HG02973 (cell line): ENCODE data around the gene INPP4A.
A peak's percentile ranks its signal among the peaks of the same experiment; 100 is the strongest.

Experiments
- ATAC-seq: cut with Tn5 transposase; IDR thresholded peaks from one replicate; pipeline ENCODE4 v1.9.1; 2021; ENCODE audit warnings: moderate library complexity; ENCODE audit not compliant: unreplicated experiment

The INPP4A gene

DNA sequence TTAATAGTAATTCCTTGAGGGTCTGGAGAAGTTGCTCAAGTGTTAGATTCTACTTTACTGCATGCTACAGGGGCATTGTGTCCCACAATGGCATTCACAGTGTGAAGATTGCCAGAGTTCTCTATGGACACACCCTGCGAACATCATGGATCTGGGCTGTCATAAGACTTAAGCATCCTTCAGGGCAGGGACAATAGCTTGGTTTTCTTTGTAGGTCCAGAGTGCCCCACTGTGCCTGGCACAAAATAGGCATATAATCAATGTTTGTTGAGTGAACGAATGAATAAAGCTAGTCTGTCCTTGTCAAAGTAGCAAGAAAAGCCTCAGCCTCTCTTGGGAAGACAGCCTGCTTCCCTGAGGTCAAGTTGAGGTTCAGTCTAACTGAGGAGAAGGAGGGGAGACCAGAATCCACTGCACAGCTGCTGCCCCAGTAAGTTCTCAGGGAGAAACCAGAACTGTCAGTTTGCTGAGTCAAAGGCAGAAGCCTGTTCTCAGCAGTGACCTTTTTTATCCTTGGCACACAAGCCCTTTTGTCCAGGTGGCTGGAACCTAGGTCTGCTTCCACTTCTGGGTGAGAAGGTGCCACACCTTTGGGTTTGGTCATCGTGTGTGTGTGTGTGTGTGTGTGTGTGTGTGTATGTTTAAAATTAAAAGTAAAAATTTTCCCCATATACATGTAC lies 15.0 kb downstream of the INPP4A start:
- ATAC-seq, result peak; percentile 28

DNA sequence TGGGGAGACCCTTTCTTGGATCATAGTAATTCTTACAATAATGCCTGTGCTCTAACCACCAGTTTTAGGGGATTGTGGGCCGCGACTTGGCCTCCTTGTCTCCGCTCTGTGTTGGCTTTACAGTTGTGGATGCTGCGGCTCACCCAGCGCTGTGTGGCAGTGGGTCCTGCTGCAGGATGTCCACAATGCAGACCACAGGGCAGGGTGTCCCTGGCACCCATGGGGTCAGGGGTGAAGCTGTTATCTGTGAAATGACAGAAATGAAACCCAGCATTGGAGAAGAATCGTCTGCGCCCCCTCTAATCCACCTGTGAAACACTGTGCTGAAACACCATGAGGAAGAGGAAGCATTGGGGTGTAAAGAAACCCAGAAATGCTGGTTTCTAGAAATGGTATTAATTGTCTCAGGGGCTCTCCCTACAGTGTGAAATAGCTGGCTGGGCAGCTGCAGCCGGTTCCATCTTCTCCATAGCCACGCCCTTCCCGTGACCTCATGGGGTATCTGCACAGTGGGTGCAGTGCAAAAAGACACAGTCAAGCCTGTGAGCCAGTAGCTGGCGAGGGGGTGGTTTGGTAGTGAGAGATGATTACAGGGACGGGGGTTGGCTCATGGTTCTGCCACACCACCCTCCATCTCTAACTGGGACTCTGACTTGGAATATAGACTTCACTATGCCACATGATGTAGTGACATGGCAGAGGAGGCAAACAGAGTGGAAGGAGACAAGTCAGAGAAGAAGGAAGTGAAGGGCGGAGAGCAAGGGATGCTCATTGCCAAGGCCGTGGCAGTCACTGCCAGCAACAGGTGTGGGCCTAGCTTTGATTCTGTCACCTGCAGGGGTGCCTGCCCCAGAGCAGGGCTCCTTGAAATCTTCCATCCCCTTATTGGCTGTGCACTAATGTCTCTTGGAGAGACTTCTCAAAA lies 16.2 kb downstream of the INPP4A start:
- peak; percentile 50 for ATAC-seq

DNA sequence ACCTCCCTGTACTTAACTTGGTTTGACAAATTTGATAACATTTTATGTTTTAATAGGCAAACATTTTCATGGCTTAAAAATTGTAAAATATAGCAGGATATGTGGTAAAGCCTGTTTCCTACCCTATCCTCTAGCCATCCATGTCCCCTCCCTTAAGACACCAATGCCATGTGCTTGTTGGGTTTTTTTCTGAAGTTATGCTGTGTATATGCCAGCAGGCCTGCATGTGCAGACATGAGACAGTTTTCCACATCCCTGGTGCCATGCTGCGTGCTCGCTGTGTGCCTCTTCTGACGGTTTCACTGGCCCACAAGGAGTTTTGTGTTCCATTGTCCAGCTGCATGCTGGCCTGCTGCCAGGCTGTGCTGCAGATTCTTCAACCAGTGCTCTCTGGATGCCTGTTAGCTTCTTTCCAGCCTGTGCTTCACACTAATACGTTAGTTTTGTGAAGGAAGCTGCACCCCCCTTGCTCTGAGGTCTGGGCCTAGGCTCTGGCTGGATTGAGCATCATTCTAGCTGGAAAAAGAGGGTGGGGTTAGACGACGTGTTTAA lies 16.9 kb downstream of the INPP4A start:
- ATAC-seq, result no peak

DNA sequence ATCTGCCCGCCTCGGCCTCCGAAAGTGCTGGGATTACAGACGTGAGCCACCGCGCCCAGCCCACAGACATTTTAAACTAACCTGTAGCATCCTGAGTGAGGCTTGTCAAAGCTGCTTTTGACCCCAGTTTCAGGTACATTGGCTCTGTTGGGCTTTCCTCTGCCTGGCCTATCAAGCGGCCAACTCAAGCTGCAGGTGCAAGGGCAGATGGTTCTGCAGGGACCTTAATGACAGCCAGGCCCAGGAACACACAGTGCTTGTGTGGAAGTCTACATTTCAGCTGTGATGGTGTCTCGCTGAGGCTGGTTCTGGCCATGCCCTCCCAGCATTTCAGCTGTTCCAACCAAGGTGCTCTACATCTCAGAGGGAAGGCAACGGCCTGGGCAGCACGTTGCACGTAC lies 18.4 kb downstream of the INPP4A start:
- no peak for ATAC-seq

DNA sequence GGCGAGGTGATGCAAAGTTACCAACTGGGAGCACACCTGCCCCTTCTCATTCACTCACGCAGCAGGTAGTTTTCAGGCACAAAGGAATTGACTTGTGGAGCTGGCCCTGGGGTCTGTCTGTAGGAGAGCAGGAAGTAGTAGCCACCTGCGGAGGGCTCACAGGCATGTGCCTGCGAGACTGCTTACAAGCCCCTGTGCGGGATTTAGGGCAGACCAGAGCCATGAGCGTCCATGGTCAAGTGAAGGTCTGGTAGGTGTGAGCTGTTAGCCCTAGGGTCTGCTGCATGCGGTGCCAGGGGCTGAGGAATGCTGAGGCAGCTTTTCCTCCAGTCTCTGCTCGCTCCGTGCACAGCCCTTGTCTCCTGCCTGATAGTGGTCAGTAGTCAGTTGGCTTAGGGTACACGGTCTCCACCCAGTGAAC lies 18.9 kb downstream of the INPP4A start:
- ATAC-seq, result no peak

DNA sequence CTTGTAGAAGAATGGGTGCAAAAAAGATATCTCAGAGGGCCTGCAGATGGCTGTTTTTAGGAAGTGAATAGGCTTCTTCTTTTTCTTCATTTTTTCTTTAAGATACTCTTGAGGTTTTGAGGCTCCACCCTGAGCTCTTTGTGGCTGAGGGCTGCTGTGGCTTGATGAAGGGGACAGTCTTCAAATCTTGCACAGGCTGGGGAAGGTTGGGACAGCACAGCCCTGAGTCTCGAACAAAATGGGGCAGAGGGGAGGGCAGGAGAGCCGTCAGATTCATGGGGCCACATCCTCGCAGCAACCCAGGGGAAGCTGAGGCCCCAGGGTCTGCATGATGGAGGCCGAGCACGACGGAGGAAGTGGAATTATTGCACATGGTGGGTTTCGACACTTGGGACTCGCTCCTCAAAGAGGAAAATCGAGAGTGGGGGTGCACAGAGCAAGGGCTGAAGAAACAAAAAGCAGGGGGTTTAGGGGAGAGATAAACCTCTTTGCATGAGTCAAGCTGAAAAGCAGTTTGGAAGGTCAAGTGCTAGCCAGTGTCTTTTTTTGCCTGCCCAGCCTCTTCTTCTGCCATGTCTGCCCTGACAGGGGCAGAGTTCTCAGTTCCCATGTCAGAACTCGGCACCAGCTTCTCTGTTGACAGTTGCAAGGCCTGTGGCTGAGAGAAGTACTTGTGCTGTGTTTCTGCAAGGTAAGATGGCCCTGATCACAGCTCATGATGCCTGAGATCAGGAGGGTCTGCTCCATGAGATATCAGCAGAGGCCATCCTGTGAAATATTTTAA lies 19.5 kb downstream of the INPP4A start:
- ATAC-seq, result no peak

DNA sequence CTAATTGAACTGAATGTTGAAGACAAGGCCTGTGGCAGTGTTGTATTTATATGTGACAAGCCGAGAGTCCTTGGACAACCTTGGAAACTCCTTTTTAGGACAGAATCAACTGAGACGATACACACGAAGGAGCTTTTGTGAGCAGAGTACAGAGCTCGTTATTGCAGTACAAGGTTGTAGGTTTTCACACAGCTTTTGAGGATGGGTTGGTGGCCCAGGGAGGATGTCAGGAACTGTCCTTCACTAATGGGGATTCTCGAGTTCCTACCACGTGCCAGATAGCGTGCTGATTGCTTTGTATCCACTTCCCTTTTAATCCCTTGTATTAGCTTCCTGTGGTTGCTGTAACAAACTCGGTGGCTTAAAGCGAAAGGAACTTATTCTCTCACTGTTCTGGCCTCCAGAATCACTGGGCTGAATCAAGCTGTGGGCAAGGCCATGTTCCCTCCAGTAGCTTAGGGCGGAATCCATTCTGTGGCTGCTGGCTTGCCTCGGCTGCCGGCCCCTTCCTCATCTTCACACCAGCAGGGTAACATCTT lies 20.2 kb downstream of the INPP4A start:
- peak; percentile 38 for ATAC-seq

DNA sequence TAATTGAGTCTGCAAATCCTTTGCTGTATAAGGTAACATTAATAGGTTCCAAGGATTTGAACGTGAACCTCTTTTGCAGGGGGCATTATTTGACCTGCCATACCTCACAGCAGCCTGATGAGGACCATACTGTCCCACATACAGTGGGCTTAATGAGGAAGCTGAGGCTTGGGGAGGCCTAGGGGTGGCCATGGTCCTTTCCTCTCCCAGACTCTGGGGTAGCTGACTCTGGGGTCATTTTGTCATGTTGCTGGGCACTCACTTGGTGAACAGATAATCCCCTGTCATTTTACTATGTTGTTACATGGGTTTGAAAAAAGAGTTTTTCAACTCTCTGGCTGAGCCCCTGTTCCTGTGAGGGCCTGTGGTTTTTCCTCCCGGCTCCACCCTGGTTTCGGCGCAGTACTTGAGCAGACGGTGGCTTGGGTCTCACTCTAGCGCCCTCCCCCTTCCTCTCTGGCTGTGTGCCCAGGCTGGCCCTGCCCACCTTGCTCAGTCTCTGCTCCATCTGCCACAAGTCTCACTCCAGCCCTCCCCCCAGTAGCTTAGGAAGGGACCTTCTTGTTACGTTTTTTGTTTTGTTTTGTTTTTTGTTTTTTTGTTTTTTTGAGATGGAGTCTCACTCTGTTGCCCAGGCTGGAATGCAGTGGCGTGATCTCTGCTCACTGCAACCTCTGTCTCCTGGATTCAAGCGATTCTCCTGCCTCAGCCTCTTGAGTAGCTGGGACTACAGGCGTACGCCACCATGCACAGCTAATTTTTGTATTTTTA lies 21.0 kb downstream of the INPP4A start:
- no peak for ATAC-seq

DNA sequence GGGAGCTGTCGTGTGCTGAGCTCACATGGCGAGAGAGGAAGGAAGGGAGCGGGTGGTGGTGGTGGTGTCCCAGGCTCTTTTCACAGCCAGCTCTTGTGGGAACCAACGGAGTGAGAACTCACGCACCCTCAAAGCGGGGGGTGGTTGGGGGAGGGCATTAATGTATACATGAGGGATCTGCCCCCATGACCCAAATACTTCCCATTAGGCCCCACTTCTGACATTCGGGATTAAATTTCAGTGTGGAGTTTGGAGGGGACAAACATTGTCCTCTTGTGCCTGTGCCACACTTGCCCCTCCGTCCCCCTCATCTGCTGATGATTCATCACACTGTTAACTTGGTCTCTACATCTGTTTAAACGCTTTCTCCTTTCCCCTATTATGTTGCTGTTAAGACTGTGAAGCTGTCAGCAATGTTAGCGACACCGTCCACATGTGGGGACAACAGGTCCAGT lies 22.5 kb downstream of the INPP4A start:
- no peak for ATAC-seq

DNA sequence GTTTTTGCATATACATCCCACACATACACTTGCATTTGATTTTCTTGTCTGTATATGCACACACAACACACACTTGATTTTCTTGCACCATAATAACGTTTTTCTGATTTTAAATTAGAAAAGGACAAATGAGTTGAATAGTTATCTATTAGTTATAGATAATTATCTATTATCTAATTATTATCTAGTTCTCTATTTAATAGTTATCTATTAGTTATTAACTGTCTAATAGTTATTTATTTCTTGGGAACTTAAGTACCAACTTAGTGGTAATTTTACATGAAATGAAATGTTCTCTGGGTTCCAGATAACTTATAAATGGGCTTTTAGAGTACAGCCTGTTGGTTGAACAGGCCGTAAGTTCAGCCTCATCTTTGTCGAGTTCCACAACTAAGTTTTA lies 23.0 kb downstream of the INPP4A start:
- no peak for ATAC-seq

DNA sequence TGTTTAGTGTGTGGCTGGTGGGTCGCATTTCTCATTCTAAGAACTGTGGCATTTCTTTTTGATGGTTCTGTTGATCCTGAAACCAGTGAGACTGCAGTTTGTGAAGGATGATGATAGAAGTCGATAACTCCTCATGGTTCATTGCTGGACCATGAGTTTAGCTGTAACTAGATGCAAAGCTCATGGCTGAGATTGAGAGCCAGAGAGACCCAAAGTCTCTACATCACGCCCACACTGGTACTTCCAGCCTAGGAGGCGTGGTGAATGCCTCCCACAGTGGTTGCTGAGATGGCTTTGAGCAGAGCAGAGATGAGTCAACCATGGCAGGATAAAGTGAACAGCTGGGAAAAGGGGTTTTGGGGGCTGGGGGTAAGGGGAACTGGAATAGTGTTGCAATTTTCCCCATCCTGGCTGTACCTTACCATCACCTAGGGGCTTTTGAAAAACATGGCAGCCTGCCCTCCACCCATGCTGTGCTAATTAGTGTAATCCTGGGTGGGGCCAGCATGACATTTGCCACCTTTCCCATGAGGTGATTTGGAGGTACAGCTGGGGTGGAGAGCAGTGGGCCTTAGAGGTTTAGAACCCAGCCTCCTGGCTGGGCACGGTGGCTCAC lies 24.1 kb downstream of the INPP4A start:
- peak; percentile 36 for ATAC-seq

DNA sequence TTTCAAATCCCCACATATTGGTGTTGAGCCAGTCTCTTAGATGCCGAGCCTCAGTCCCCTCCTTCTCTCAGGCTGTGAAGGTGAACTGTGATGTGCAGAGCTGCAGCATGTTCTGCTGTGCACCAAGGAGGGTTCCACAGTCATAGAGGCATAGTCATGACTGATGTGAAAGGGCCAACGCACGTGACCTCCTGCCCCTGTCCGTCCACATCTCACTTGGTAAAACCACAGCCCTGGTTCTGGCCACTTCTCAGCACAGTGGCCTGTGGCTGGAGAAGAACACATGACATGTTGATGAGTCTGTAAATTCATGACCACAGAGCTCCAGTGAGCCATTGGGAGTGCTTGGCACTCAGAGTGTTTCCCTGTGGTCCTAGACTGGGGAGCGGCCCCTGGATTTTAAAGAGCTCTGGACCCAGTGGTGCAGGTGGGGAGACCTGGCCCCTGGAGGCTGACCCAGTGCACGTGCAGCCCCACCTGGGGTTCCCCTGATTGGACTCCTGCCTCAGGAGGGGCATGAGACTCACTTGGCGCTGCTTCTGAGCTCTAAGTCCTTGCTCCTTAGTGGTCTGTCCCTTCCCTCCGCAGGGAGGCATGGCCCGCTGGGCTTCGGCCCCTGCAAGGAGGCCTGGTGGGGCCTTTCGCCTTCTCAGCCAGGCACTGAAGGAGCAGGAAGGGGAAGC lies 25.3 kb downstream of the INPP4A start:
- no peak for ATAC-seq

DNA sequence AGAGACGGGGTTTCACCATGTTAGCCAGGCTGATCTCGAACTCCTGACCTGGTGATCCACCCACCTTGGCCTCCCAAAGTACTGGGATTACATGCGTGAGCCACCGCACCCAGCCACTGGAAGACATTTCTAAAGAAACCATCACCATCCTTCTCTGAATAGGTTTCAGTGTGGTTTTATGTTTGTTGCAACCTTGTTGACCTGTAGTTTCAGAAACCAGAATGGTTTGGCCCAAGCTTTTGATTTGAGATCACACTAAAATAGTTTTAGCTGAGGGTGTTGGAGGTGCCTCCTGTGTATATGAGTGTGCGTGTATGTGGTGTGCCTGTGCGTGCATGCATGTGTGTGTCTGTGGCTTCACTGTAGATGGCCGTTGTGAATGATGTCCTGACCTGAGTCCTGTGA lies 26.2 kb downstream of the INPP4A start:
- no peak for ATAC-seq

DNA sequence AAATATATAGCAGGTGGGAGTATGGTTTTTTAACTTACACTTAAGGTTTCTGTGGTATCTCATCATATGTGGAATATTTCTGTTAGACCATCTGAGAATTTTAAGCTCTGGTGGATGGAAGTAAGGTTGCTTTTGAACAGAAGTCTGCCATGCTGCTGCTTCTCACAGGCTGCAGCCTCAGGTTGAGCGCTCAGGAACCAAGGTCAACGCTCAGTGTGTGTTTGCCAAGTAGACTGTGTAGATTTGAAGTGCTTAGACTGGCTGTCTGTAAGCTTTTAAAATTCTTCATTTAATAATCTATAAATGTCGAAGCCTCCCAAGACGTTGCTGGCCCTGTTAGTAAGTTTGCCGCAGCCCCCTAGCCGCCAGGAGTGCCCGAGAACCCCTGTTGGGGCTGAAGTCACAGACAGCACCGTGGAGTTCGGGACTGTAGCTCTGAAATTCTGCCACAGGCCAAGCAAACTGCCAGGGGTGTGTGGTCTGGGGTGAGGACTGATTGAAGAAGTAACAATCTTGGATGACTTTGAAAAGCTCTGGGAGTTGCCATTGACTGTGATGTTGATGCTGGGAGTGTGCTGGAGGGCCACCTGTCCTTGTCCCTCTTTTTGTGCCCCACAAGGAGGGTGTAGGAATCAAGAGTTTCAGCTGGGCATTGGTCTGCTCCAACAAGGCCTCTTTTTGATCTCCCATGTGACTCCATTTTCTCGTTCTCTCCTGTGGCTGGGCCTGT lies 26.9 kb downstream of the INPP4A start:
- no peak for ATAC-seq

DNA sequence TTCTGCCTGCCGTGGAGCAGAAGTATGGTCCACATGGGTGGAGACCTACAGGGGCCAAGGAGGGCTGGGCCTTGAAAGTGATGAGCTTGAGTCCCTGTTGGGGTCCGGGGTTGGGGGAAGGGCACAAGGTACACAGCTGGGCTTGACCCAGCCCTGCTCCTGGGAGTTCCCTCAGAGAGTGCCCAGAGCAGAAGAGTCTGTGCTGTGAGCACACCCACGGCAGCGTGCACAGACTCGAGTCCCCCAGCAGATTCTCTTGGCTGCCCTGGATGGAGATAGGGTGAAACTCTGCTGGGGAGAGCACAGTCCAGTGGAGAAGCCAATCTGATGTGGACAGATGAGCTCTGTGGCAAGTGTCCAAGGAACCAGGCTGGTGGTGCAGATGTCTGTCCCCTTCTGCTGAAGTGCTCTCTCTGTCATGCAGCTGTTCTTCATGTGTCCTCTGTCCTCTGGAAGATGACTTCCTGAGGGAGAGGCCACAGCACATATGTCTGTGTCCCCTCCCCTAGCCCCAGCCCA lies 27.5 kb downstream of the INPP4A start:
- no peak for ATAC-seq

DNA sequence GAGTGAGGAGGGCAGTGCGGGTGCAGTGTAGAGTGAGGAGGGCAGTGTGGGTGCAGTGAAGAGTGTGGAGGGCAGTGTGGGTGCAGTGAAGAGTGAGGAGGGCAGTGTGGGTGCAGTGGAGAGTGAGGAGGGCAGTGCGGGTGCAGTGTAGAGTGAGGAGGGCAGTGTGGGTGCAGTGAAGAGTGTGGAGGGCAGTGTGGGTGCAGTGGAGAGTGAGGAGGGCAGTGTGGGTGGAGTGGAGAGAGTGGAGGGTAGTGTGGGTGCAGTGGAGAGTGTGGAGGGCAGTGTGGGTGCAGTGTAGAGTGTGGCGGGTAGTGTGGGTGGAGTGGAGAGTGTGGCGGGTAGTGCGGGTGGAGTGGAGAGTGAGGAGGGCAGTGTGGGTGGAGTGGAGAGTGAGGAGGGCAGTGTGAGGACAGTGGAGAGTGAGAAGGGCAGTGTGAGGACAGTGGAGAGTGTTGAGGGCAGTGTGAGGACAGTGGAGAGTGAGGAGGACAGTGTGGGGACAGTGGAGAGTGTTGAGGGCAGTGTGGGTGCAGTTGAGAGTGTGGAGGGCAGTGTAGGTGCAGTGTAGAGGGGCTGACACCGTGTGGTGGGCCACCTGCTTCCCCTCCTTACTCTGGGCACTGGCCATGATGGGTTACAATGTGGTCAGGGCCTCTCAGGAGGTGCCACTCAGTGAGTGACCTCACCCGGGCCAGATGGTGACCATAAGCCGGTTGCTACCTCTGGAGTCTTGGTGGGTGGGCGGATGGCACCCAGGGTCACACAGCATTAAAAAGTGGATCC lies 28.5 kb downstream of the INPP4A start:
- ATAC-seq, result no peak

DNA sequence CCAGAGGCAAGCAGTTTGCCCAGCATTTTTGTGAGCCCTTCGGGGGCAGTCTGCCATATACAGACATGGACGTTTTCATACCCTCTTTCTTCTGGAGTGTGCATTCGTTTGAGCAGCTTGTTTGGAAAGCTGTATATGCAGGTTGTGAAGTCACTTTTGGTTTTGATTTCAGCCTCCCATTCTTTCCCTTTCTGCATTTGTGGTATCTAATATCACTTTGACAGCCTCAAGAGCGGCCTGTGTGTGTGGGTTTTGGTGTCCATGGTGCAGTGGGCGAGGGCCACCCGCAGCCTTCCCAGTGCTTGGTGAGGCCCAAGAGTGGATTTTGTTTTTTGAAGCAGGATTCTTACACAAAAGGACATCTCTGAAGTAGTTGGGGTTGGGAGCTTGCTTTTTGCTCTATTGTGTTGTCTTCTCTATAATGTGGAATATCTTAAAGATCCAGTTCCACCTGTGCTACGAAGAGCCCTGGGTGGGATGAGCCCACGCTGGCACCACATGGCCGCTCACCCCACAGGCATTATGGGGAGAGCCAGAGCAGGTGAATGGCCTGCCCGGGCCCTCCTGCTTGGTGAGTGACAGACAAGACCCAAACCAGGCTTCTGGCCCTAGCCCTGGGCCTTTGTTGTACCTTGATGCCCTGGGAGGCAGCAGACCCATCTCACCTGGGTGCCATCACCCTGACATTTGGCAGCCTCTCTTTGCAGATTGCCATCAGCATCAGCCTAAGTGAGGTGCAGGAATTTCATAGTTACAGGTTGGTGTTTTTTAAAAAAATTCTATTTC lies 29.5 kb downstream of the INPP4A start:
- ATAC-seq, result no peak
